ENCODE results near the gene SPG21.
"Not testable (repeated sequence)": the region's sequence is repeated elsewhere in the genome, so short reads cannot be mapped to it uniquely, and the experiment has no call there.

SPG21 gene

GRCh38 chr15:64989416-64990167, at the start of gene SPG21:
SPG21 (minus strand) TSS chr15:64989914; CDS start chr15:64983569, 6,345 bp downstream.
- DNase-seq (ENCODE audit: low spot score), result peak; percentile 88

- DNase-seq (ENCODE audit: low spot score), result peak; percentile 26
These were observed 49.1 kb upstream of the SPG21 start for GRCh38 chr15:65038836-65039235.

GRCh38 chr15:65038428-65038827, 48.7 kb upstream of the SPG21 start:
- no peak for DNase-seq (ENCODE audit: low spot score)

- DNase-seq (ENCODE audit: low spot score), result no peak
These were observed 47.6 kb upstream of the SPG21 start for GRCh38 chr15:65037309-65037708.

- DNase-seq (ENCODE audit: low spot score), result no peak
These were observed 45.0 kb upstream of the SPG21 start for GRCh38 chr15:65034719-65035118.

GRCh38 chr15:65033659-65034269, 44.0 kb upstream of the SPG21 start:
- peak; percentile 44 for DNase-seq (ENCODE audit: low spot score)

GRCh38 chr15:65032801-65033537, 43.3 kb upstream of the SPG21 start:
- peak; percentile 85 for DNase-seq (ENCODE audit: low spot score)

GRCh38 chr15:65029736-65030208, 40.1 kb upstream of the SPG21 start:
- no peak for DNase-seq (ENCODE audit: low spot score)

GRCh38 chr15:65028921-65029735, 39.4 kb upstream of the SPG21 start, which contains the start of gene MTFMT:
MTFMT (minus strand) TSS chr15:65029639; CDS start chr15:65029613, 26 bp downstream.
- DNase-seq (ENCODE audit: low spot score), result peak; percentile 69

- no peak for DNase-seq (ENCODE audit: low spot score)
These were observed 38.6 kb upstream of the SPG21 start for GRCh38 chr15:65028338-65028737.

- no peak for DNase-seq (ENCODE audit: low spot score)
These were observed 37.9 kb upstream of the SPG21 start for GRCh38 chr15:65027593-65027992.

GRCh38 chr15:65026756-65027155, 37.0 kb upstream of the SPG21 start:
- no peak for DNase-seq (ENCODE audit: low spot score)

- no peak for DNase-seq (ENCODE audit: low spot score)
These were observed 31.8 kb upstream of the SPG21 start for GRCh38 chr15:65021488-65021887.

GRCh38 chr15:65020419-65020818, 30.7 kb upstream of the SPG21 start:
- no peak for DNase-seq (ENCODE audit: low spot score)

- not testable (repeated sequence) for DNase-seq (ENCODE audit: low spot score)
These were observed 21.5 kb upstream of the SPG21 start for GRCh38 chr15:65011198-65011597.

GRCh38 chr15:65008983-65009382, 19.3 kb upstream of the SPG21 start:
- no peak for DNase-seq (ENCODE audit: low spot score)

- no peak for DNase-seq (ENCODE audit: low spot score)
These were observed 17.2 kb upstream of the SPG21 start for GRCh38 chr15:65006876-65007275.

GRCh38 chr15:65004993-65005392, 15.3 kb upstream of the SPG21 start:
- no peak for DNase-seq (ENCODE audit: low spot score)

GRCh38 chr15:64997745-64998375, 8.1 kb upstream of the SPG21 start:
- no peak for DNase-seq (ENCODE audit: low spot score)

- DNase-seq (ENCODE audit: low spot score), result no peak
These were observed 7.4 kb upstream of the SPG21 start for GRCh38 chr15:64997066-64997465.

- no peak for DNase-seq (ENCODE audit: low spot score)
These were observed 3.6 kb upstream of the SPG21 start for GRCh38 chr15:64993290-64993689.
